HCT116 (cell line): ENCODE data around the gene CDH4. TPM values are rescaled to one million over a fixed set of nuclear protein-coding genes. Genes with fewer than 3 reads are reported as not detected.

Source experiments
- ATAC-seq: fragments of 200-7000 bp; cut with Tn5 transposase; 2 replicates; pipeline ENCODE4 v1.9.1; 2020; ENCODE audit warnings: mild to moderate bottlenecking, moderate library complexity
- BruUV-seq: library from RNA; stranded (reverse); fragments of 400-500 nt; replicated peaks from 2 replicates; lab custom pipeline; 2021; lab: Mats Ljungman, UMichigan
- CTCF ChIA-PET: fragments of 300-600 bp; sonication (Branson Sonifier 250); formaldehyde crosslinking; loops from one replicate; lab custom pipeline; 2021; ENCODE audit warnings: antibody characterized with exemption; lab: Charles Lee
- POLR2A ChIA-PET: fragments of 300-600, 350-600 bp; sonication (Branson Sonifier 250); formaldehyde crosslinking; loops from one replicate; lab custom pipeline; 2021; ENCODE audit warnings: antibody characterized with exemption; lab: Charles Lee
- RAD21 ChIA-PET, 2 experiments: fragments of 300-600 bp; sonication (Branson Sonifier 250); formaldehyde crosslinking; loops; one replicate each; lab custom pipeline; 2023; ENCODE audit warnings: low total read pairs in 2 of 2; ENCODE audit not compliant: uncharacterized antibody in 2 of 2, unreplicated experiment in 2 of 2, low non-redundant PET in 1 of 2; lab: Charles Lee
- DNase-seq: peaks from one replicate; pipeline ENCODE4 v3.0.0-alpha.2; 2010; ENCODE audit warnings: low read depth, low spot score
- H2AFZ ChIP-seq: fragments of 200-600 bp; shearing (Covaris generic), sonication (generic); 2 replicates; pipeline ENCODE4 v1.6.1; 2017; ENCODE audit warnings: low read depth, mixed run types, mixed read lengths, antibody characterized with exemption, low read length; ENCODE audit not compliant: poor library complexity, severe bottlenecking
- H3K27ac ChIP-seq: 2 replicates; pipeline ENCODE4 v1.5.1; 2012; ENCODE audit warnings: low read depth, low read length
- H3K27me3 ChIP-seq: fragments of 200-600 bp; sonication (generic); 2 replicates; pipeline ENCODE4 v1.6.1; 2016; ENCODE audit warnings: mixed run types, low read length, mixed read lengths; ENCODE audit not compliant: insufficient read depth
- H3K36me3 ChIP-seq, 2 experiments: fragments of 200-500 bp in 1 of 2; fragments of 200-600 bp in 1 of 2; sonication (Bioruptor generic) in 1 of 2; sonication (generic) in 1 of 2; 2 replicates each; pipeline versions ENCODE4 v1.5.1 to v1.6.1; 2014 to 2016; ENCODE audit warnings: low read length in 2 of 2, inconsistent platforms in 1 of 2, mixed read lengths in 1 of 2, mixed run types in 1 of 2; ENCODE audit not compliant: insufficient read depth in 2 of 2, control insufficient read depth in 1 of 2
- H3K4me1 ChIP-seq, 2 experiments: fragments of 200-600 bp in 1 of 2; sonication (generic) in 1 of 2; 2 replicates each; pipeline versions ENCODE4 v1.5.1 to v1.6.1; 2012 to 2017; ENCODE audit warnings: low read length in 2 of 2, inconsistent platforms in 1 of 2, mild to moderate bottlenecking in 1 of 2, mixed read lengths in 1 of 2, mixed run types in 1 of 2, moderate library complexity in 1 of 2; ENCODE audit not compliant: insufficient read depth in 2 of 2, control insufficient read depth in 1 of 2
- H3K4me2 ChIP-seq: fragments of 200-600 bp; sonication (generic); 2 replicates; pipeline ENCODE4 v1.6.1; 2017; ENCODE audit warnings: mixed run types, low read length, mixed read lengths
- H3K4me3 ChIP-seq, 2 experiments: fragments of 200-600 bp in 1 of 2; sonication (generic) in 1 of 2; replicated peaks in 1 of 2; 2 replicates each; pipeline ENCODE4 v1.5.1; 2011 to 2016; ENCODE audit warnings: low read length in 2 of 2, control low read depth in 1 of 2, low read depth in 1 of 2, mild to moderate bottlenecking in 1 of 2, mixed read lengths in 1 of 2, mixed run types in 1 of 2
- H3K79me2 ChIP-seq: fragments of 200-600 bp; sonication (generic); 2 replicates; pipeline ENCODE4 v1.6.1; 2017; ENCODE audit warnings: mild to moderate bottlenecking, mixed run types, low read length, moderate library complexity, mixed read lengths; ENCODE audit not compliant: insufficient read depth
- H3K9ac ChIP-seq: fragments of 200-600 bp; sonication (generic); 2 replicates; pipeline ENCODE4 v1.6.1; 2016; ENCODE audit warnings: low read length, mixed read lengths
- H3K9me2 ChIP-seq: fragments of 200-600 bp; sonication (generic), shearing (Covaris generic); 2 replicates; pipeline ENCODE4 v1.6.1; 2017; ENCODE audit warnings: mixed run types, mild to moderate bottlenecking, moderate library complexity; ENCODE audit not compliant: insufficient read depth
- H3K9me3 ChIP-seq, 2 experiments: fragments of 200-500 bp in 1 of 2; fragments of 200-600 bp in 1 of 2; sonication (Bioruptor generic) in 1 of 2; sonication (generic) in 1 of 2; 2 replicates each; pipeline ENCODE4 v1.6.1; 2014 to 2017; ENCODE audit warnings: low read length in 2 of 2, mixed read lengths in 2 of 2, inconsistent platforms in 1 of 2, low read depth in 1 of 2, mild to moderate bottlenecking in 1 of 2, mixed run types in 1 of 2, moderate library complexity in 1 of 2; ENCODE audit not compliant: control insufficient read depth in 1 of 2, insufficient read depth in 1 of 2
- H4K20me1 ChIP-seq: fragments of 200-600 bp; sonication (generic), shearing (Covaris generic); 2 replicates; pipeline ENCODE4 v1.6.1; 2017; ENCODE audit warnings: mixed run types, mild to moderate bottlenecking, moderate library complexity; ENCODE audit not compliant: insufficient read depth
- CBX3 ChIP-seq: IDR thresholded peaks from 2 replicates; pipeline ENCODE4 v1.6.1; 2012; ENCODE audit warnings: low read depth
- CEBPB ChIP-seq: IDR thresholded peaks from 2 replicates; pipeline ENCODE4 v1.6.1; 2012; ENCODE audit warnings: low read depth
- CTCF ChIP-seq, 3 experiments: fragments of 200-600 bp in 1 of 3; sonication (generic) in 1 of 3; IDR thresholded peaks in 2 of 3; conservative IDR thresholded peaks in 1 of 3; 2 replicates each; pipeline ENCODE4 v1.5.1; 2012 to 2017; ENCODE audit warnings: low read depth in 2 of 3, low read length in 2 of 3, antibody characterized with exemption in 1 of 3, borderline replicate concordance in 1 of 3, control low read depth in 1 of 3, mild to moderate bottlenecking in 1 of 3, mixed read lengths in 1 of 3, mixed run types in 1 of 3, moderate library complexity in 1 of 3; ENCODE audit not compliant: insufficient read depth in 1 of 3
- EGR1 ChIP-seq: IDR thresholded peaks from 2 replicates; pipeline ENCODE4 v1.6.1; 2012; ENCODE audit warnings: low read depth
- ELF1 ChIP-seq: IDR thresholded peaks from 2 replicates; pipeline ENCODE4 v1.6.1; 2012; ENCODE audit warnings: low read depth, borderline replicate concordance
- EZH2 ChIP-seq: fragments of 200-600 bp; sonication (generic); IDR thresholded peaks from 2 replicates; pipeline ENCODE4 v1.6.1; 2017; ENCODE audit warnings: antibody characterized with exemption, mixed run types
- POLR2A ChIP-seq: IDR thresholded peaks from 2 replicates; pipeline ENCODE4 v1.7.0; 2011; ENCODE audit warnings: borderline replicate concordance; ENCODE audit not compliant: insufficient read depth, insufficient read length; ENCODE audit errors: extremely low read depth
- POLR2AphosphoS5 ChIP-seq: IDR thresholded peaks from 2 replicates; pipeline ENCODE4 v1.6.1; 2011; ENCODE audit warnings: mild to moderate bottlenecking, low read depth, low read length, moderate library complexity
- RAD21 ChIP-seq: IDR thresholded peaks from 2 replicates; pipeline ENCODE4 v1.6.1; 2012; ENCODE audit warnings: low read depth, mild to moderate bottlenecking
- SP1 ChIP-seq: IDR thresholded peaks from 2 replicates; pipeline ENCODE4 v1.6.1; 2012; ENCODE audit warnings: low read depth
- ZFX ChIP-seq: fragments of 450-650 bp; IDR thresholded peaks from 2 replicates; pipeline ENCODE4 v1.6.1; 2017
- ZNF274 ChIP-seq: fragments of 200-500 bp; sonication (Bioruptor generic); IDR thresholded peaks from 2 replicates; pipeline ENCODE4 v1.6.1; 2014; ENCODE audit warnings: mild to moderate bottlenecking, low read depth, low read length, inconsistent platforms
- intact Hi-C: fragments of 100-400 bp; cut with micrococcal nuclease; formaldehyde crosslinking; loops from 2 replicates; pipeline ENCODE4 v1.10.0; 2022
- total RNA-seq: library from RNA; stranded (reverse); gene quantifications from one replicate; pipeline ENCODE4 v1.2.1, GENCODE V29; 2021; ENCODE audit not compliant: unreplicated experiment

Gene CDH4
- total RNA-seq, 1 experiment from 2014 or later, result not detected

- Histone ChIP-seq H3K36me3 (no peaks in the 10 kb centered on the region), H3K27ac (no peak overlapping the region), H3K9me2 (no peaks in the 10 kb centered on the region), H3K79me2 (no peaks in the 10 kb centered on the region), H3K4me2 (no peak overlapping the region), H3K4me1 (no peaks in the 10 kb centered on the region), H3K9me3 (no peaks in the 10 kb centered on the region), H2AFZ (no peak overlapping the region), H4K20me1 (no peaks in the 10 kb centered on the region), H3K9ac (no peak overlapping the region), H3K27me3 (peaks cover 17% of the 10 kb centered on the region), H3K4me3 (no peak overlapping the region)
- CTCF ChIA-PET, result no interaction called here
- no TSS peak for BruUV-seq
- RAD21 ChIA-PET, result no interaction called here
- no peak for TF ChIP-seq CBX3
- TF ChIP-seq ZFX, result no peak
- no peak for TF ChIP-seq SP1
- no peak for TF ChIP-seq CEBPB
- no peak for TF ChIP-seq CTCF (IDR thresholded peaks at IDR 0.05 in 2 of 3, conservative IDR thresholded peaks at IDR 0.05 in 1 of 3; ENCODE audit: borderline replicate concordance in 1 of 3, insufficient read depth in 1 of 3, low read depth in 2 of 3, low read length in 2 of 3)
- no peak for TF ChIP-seq ELF1
- no peak for TF ChIP-seq ZNF274
- no peak for TF ChIP-seq RAD21
- no peak for TF ChIP-seq EZH2
- TF ChIP-seq POLR2A, result no peak
- no peak for TF ChIP-seq EGR1
- TF ChIP-seq POLR2AphosphoS5, result no peak
- DNase-seq, result no peak
- intact Hi-C loops, result no loop called here
- POLR2A ChIA-PET, result no interaction called here
- ATAC-seq, result no peak
Observed at GRCh38 chr20:61860260-61860987, 608.4 kb downstream of the CDH4 start.
